NB4 (cell line): ENCODE results near the gene PRKCE.

Experiments used
- MAX ChIP-seq: IDR thresholded peaks from 2 replicates; pipeline ENCODE4 v1.6.1; 2011; ENCODE audit warnings: low read depth, low read length
- TF ChIP-seq, protein P1 (sequence below): IDR thresholded peaks from one replicate; pipeline ENCODE4 v1.5.1; 2012; ENCODE audit warnings: low read depth, low read length

- TF ChIP-seq, protein P1, sequence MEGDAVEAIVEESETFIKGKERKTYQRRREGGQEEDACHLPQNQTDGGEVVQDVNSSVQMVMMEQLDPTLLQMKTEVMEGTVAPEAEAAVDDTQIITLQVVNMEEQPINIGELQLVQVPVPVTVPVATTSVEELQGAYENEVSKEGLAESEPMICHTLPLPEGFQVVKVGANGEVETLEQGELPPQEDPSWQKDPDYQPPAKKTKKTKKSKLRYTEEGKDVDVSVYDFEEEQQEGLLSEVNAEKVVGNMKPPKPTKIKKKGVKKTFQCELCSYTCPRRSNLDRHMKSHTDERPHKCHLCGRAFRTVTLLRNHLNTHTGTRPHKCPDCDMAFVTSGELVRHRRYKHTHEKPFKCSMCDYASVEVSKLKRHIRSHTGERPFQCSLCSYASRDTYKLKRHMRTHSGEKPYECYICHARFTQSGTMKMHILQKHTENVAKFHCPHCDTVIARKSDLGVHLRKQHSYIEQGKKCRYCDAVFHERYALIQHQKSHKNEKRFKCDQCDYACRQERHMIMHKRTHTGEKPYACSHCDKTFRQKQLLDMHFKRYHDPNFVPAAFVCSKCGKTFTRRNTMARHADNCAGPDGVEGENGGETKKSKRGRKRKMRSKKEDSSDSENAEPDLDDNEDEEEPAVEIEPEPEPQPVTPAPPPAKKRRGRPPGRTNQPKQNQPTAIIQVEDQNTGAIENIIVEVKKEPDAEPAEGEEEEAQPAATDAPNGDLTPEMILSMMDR, result no peak
- TF ChIP-seq MAX, result no peak
Observed at GRCh38 chr2:45973426-45973825, 322.0 kb downstream of the PRKCE start.
